Measurements from ENCODE around the gene ARPC1A. TPM values are rescaled to one million over a fixed set of nuclear protein-coding genes. Genes with fewer than 3 reads are reported as not detected.

Gene ARPC1A
- total RNA-seq, 1 experiment from 2014 or later = 149 TPM

GRCh38 chr7:99402854-99403253, 77.2 kb downstream of the ARPC1A start:
- intact Hi-C loops (cut with micrococcal nuclease) = no loop called here
- ChIA-PET CTCF (interaction anchor here (0.6 kb wide), 1 partner anchor 38 kb away, joined by 4 read pairs; no protein-coding TSS in a partner anchor), POLR2A (no interaction called here)
- TF ChIP-seq CTCF (IDR thresholded peaks at IDR 0.05; ENCODE audit: unreplicated experiment) = no peak
- H3K36me3 Mint-ChIP-seq (ENCODE audit: insufficient read depth, unreplicated experiment) = peaks cover 73% of the 10 kb centered on the region
- H3K9me3 Mint-ChIP-seq (ENCODE audit: unreplicated experiment) = no peaks in the 10 kb centered on the region
- H3K27me3 Mint-ChIP-seq (ENCODE audit: insufficient read depth, unreplicated experiment) = no peaks in the 10 kb centered on the region
- peak overlapping the region; percentile 21 for H3K27ac Mint-ChIP-seq (ENCODE audit: low read depth, unreplicated experiment)
- no peak for DNase-seq (ENCODE audit: unreplicated experiment)
- BruUV-seq (replicated peaks) = no TSS peak
- no peak overlapping the region for H3K4me3 Mint-ChIP-seq (ENCODE audit: unreplicated experiment)
- H3K4me1 Mint-ChIP-seq (ENCODE audit: insufficient read depth, unreplicated experiment) = peaks cover 20% of the 10 kb centered on the region

GRCh38 chr7:99403764-99404163, 78.1 kb downstream of the ARPC1A start:
- no TSS peak for BruUV-seq (replicated peaks)
- CTCF ChIA-PET = interaction anchor here (0.5 to 0.6 kb wide), 2 partner anchors 28 to 274 kb away, joined by 3 to 4 read pairs; no protein-coding TSS in a partner anchor
- peaks cover 73% of the 10 kb centered on the region for H3K36me3 Mint-ChIP-seq (ENCODE audit: insufficient read depth, unreplicated experiment)

GRCh38 chr7:99404235-99404976, 78.7 kb downstream of the ARPC1A start:
- peak overlapping the region; percentile 16 for H3K27ac Mint-ChIP-seq (ENCODE audit: low read depth, unreplicated experiment)
- POLR2A ChIA-PET = no interaction called here
- no peak for TF ChIP-seq CTCF (IDR thresholded peaks at IDR 0.05; ENCODE audit: unreplicated experiment)
- no peaks in the 10 kb centered on the region for H3K9me3 Mint-ChIP-seq (ENCODE audit: unreplicated experiment)
- intact Hi-C loops (cut with micrococcal nuclease) = no loop called here
- CTCF ChIA-PET = interaction anchor here (0.6 kb wide), 1 partner anchor 275 kb away, joined by 3 read pairs; no protein-coding TSS in a partner anchor
- H3K27me3 Mint-ChIP-seq (ENCODE audit: insufficient read depth, unreplicated experiment) = no peaks in the 10 kb centered on the region
- DNase-seq (ENCODE audit: unreplicated experiment) = no peak
- H3K4me3 Mint-ChIP-seq (ENCODE audit: unreplicated experiment) = no peak overlapping the region
- H3K36me3 Mint-ChIP-seq (ENCODE audit: insufficient read depth, unreplicated experiment) = peaks cover 70% of the 10 kb centered on the region
- no TSS peak for BruUV-seq (replicated peaks)
- H3K4me1 Mint-ChIP-seq (ENCODE audit: insufficient read depth, unreplicated experiment) = peaks cover 20% of the 10 kb centered on the region

More at GRCh38 chr7:99403764-99404163, 78.1 kb downstream of the ARPC1A start:
- peak overlapping the region; percentile 21 for H3K27ac Mint-ChIP-seq (ENCODE audit: low read depth, unreplicated experiment)
- H3K9me3 Mint-ChIP-seq (ENCODE audit: unreplicated experiment) = no peaks in the 10 kb centered on the region
- intact Hi-C loops (cut with micrococcal nuclease) = no loop called here
- no peak for DNase-seq (ENCODE audit: unreplicated experiment)
- H3K4me3 Mint-ChIP-seq (ENCODE audit: unreplicated experiment) = no peak overlapping the region
- POLR2A ChIA-PET = no interaction called here
- TF ChIP-seq CTCF (IDR thresholded peaks at IDR 0.05; ENCODE audit: unreplicated experiment) = no peak
- peaks cover 20% of the 10 kb centered on the region for H3K4me1 Mint-ChIP-seq (ENCODE audit: insufficient read depth, unreplicated experiment)
- no peaks in the 10 kb centered on the region for H3K27me3 Mint-ChIP-seq (ENCODE audit: insufficient read depth, unreplicated experiment)

- Mint-ChIP-seq H3K4me3 (ENCODE audit: unreplicated experiment) (no peak overlapping the region), H3K27me3 (ENCODE audit: insufficient read depth, unreplicated experiment) (no peaks in the 10 kb centered on the region), H3K27ac (ENCODE audit: low read depth, unreplicated experiment) (no peak overlapping the region), H3K4me1 (ENCODE audit: insufficient read depth, unreplicated experiment) (peaks cover 20% of the 10 kb centered on the region), H3K9me3 (ENCODE audit: unreplicated experiment) (no peaks in the 10 kb centered on the region), H3K36me3 (ENCODE audit: insufficient read depth, unreplicated experiment) (peaks cover 66% of the 10 kb centered on the region)
- no TSS peak for BruUV-seq (replicated peaks)
- no peak for TF ChIP-seq CTCF (IDR thresholded peaks at IDR 0.05; ENCODE audit: unreplicated experiment)
- intact Hi-C loops (cut with micrococcal nuclease) = no loop called here
- POLR2A ChIA-PET = no interaction called here
- CTCF ChIA-PET = no interaction called here
- no peak for DNase-seq (ENCODE audit: unreplicated experiment)
Measured at GRCh38 chr7:99404977-99405320, 79.3 kb downstream of the ARPC1A start.
